ENCODE data around the gene WWOX.

Gene WWOX

GRCh38 chr16:78221892-78222291, 122.4 kb downstream of the WWOX start:
- TF ChIP-seq CTCF (IDR thresholded peaks at IDR 0.05; ENCODE audit: control insufficient read depth, insufficient read depth, low read depth, low read length, missing control alignments): no peak
- DNase-seq (ENCODE audit: low read depth): no peak
- H3K4me3 ChIP-seq (ENCODE audit: control insufficient read depth, low read depth, low read length): no peak overlapping the region

GRCh38 chr16:78224342-78224741, 124.9 kb downstream of the WWOX start:
- no peak overlapping the region for H3K4me3 ChIP-seq (ENCODE audit: control insufficient read depth, low read depth, low read length)
- TF ChIP-seq CTCF (IDR thresholded peaks at IDR 0.05; ENCODE audit: control insufficient read depth, insufficient read depth, low read depth, low read length, missing control alignments): no peak
- no peak for DNase-seq (ENCODE audit: low read depth)

DNA sequence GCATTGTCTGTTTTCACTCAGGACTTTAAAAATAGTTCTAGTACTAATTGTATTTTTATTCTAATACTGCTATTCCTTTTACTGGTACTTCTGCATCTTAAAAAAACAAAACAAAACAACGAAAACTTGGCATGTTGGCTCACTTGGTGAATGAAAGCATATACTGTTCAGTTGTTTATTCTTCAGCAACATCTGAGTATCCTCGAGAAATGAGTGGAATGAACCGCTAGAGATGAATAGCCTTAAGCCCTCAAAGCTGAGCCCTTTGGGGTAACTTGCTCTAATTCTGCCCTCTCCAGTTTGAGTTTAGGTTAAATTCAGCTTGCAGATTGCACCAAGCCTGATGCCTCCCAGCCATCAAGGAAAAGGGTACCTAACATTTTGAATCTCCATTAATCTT, 126.5 kb downstream of the WWOX start:
- DNase-seq (ENCODE audit: low read depth): no peak
- no peak for TF ChIP-seq CTCF (IDR thresholded peaks at IDR 0.05; ENCODE audit: control insufficient read depth, insufficient read depth, low read depth, low read length, missing control alignments)
- H3K4me3 ChIP-seq (ENCODE audit: control insufficient read depth, low read depth, low read length): no peak overlapping the region

GRCh38 chr16:78227855-78228254, 128.4 kb downstream of the WWOX start:
- no peak for TF ChIP-seq CTCF (IDR thresholded peaks at IDR 0.05; ENCODE audit: control insufficient read depth, insufficient read depth, low read depth, low read length, missing control alignments)
- H3K4me3 ChIP-seq (ENCODE audit: control insufficient read depth, low read depth, low read length): no peak overlapping the region
- no peak for DNase-seq (ENCODE audit: low read depth)

DNA sequence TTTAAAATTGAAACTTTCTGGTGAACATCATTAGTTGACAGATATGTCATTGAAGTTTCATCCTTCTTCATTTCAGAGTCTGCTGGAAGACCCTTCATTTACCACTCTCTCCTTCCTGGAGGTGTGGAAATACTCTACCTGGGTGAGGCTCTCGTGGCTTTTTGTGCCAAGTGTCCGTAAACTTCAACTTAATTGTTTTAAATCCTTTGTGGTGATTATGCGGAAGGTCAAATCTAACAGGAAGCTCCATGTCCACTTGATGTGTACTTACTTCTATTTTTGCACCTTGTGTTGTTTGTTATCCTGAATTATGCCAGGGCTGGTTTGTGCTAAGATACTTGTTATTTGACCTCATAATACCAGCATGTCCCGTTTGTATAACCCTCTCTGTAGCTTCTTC, 129.2 kb downstream of the WWOX start:
- no peak for DNase-seq (ENCODE audit: low read depth)
- no peak for TF ChIP-seq CTCF (IDR thresholded peaks at IDR 0.05; ENCODE audit: control insufficient read depth, insufficient read depth, low read depth, low read length, missing control alignments)
- no peak overlapping the region for H3K4me3 ChIP-seq (ENCODE audit: control insufficient read depth, low read depth, low read length)

- TF ChIP-seq CTCF (IDR thresholded peaks at IDR 0.05; ENCODE audit: control insufficient read depth, insufficient read depth, low read depth, low read length, missing control alignments): no peak
- no peak overlapping the region for H3K4me3 ChIP-seq (ENCODE audit: control insufficient read depth, low read depth, low read length)
- DNase-seq (ENCODE audit: low read depth): no peak
These were observed 131.4 kb downstream of the WWOX start for GRCh38 chr16:78230832-78231231.

DNA sequence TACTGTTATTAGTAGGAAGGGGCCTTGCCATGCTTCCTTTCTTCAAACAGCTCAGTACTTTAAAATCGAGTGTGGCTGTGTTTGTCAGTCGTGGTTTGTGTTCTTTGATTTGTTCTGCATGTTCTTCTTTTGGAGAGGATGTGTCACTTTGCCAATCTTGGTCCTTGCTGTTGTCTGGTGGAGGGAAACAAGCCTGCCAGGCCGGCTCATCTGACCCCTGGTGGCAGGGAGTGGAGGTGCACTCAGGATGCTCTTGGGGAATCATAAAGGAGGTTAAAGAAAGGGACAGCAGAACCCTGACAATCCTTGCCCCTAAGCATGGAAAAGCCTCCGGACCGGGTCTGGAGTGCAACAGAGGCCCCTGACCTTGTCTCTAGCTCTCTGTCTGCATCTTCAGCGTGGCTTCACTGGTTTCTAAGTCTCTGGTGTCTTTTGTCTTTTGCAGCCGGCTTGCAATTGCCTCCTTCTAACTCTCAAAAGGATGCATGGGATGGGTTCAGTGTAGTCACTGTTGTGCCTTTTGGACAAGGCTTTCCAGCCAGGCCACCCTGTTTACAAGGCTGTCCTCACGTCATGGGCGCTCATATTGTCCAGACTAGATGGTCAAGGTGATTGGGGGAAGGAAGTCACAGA, 135.8 kb downstream of the WWOX start:
- DNase-seq (ENCODE audit: low read depth): peak; percentile 10
- TF ChIP-seq CTCF (IDR thresholded peaks at IDR 0.05; ENCODE audit: control insufficient read depth, insufficient read depth, low read depth, low read length, missing control alignments): peak; percentile 71
- no peak overlapping the region for H3K4me3 ChIP-seq (ENCODE audit: control insufficient read depth, low read depth, low read length)
